Measurements from ENCODE around the gene CFAP157.

The CFAP157 gene

GRCh38 chr9:127716412-127716811 lies 9.6 kb downstream of the CFAP157 start:
- DNase-seq = no peak

- DNase-seq = no peak
Observed at GRCh38 chr9:127717766-127718165, 11.0 kb downstream of the CFAP157 start.

DNA sequence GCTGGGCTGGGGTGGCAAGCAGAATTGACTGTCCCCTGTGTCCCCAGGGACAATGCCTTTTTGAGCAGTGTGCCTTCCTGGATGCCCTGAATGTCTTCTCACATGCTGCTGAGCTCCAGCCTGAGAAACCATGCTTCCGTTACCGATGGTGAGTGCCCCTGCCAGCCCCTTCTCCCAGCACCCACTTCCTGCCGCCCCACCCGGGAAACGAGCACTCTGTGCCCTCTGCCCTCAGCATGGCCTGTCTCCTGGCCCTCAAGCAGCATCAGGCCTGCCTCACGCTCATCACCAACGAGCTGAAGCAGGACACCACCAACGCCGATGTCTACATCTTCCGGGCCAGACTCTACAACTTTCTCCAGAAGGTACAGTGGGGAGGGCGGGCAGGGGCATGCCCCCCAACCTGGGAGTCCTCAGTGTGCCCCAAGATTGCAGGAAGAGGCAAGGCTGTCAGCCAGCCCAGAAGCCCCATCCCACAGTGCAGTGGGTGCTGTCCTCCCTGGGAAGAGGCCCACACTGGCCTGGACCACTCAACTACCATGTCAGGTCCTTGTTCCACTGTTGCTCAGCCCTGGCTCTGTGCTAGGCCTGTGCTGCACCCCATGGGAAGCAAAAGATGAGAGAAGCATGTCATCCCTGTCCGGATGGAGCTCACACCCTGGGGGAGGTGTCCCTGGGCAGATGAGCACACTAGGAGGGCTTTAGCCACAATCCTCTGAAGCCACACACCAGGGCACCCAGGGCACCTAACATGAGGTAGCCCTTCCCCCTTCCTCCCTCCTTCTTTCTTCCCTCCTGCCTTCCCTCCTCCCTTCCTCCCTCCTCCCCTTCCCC lies 13.5 kb downstream of the CFAP157 start:
- peak; percentile 37 for DNase-seq

GRCh38 chr9:127720865-127721227 lies 14.1 kb downstream of the CFAP157 start:
- no peak for DNase-seq

- DNase-seq = no peak
Observed at GRCh38 chr9:127721391-127721821, 14.6 kb downstream of the CFAP157 start.

GRCh38 chr9:127722055-127722745 lies 15.4 kb downstream of the CFAP157 start:
- DNase-seq = no peak

- DNase-seq = no peak
Observed at GRCh38 chr9:127723013-127723412, 16.2 kb downstream of the CFAP157 start.

DNA sequence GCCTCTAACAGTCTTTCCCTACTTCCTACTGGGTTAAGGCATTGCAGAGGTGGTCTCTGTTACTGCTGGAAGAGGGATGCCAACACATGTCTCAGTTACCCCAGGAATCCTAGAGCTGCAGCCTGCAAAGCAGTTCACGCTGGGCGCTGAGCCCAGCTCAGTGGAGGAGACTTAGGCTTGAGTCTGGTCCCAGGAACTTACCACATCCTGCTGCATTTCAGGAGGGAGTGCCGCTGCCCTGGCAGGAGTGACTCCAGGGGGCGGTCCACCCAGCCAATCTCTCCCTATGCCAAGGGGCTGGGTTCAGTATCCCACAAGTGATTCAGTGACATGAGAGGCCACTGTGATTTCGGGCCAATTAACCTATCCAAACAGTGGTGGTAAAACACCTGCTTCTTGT lies 16.7 kb downstream of the CFAP157 start:
- DNase-seq = no peak

GRCh38 chr9:127724012-127724411 lies 17.2 kb downstream of the CFAP157 start:
- no peak for DNase-seq

- no peak for DNase-seq
Observed at GRCh38 chr9:127726871-127727270, 20.1 kb downstream of the CFAP157 start.

DNA sequence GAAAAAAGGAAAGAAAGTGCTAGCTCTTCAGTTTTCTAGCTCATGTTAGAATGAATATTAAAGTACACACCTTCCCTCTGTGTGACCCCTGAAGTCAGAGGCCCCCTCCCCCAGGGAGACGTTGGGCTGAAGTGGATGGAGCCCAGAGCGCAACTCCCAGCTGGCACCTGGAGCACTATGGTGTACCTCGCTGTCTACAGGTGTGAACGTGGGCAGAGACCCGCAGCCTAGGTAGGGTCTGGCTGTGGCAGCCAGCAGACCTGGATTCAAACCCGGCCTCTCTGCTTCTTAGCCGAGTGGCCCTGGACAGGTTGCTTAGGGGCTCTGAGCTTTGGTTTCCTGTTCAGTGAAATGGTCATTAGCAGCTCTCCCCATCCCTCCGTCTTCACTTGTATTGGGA lies 22.0 kb downstream of the CFAP157 start:
- no peak for DNase-seq

GRCh38 chr9:127729522-127730256 lies 22.9 kb downstream of the CFAP157 start:
- DNase-seq = no peak

DNA sequence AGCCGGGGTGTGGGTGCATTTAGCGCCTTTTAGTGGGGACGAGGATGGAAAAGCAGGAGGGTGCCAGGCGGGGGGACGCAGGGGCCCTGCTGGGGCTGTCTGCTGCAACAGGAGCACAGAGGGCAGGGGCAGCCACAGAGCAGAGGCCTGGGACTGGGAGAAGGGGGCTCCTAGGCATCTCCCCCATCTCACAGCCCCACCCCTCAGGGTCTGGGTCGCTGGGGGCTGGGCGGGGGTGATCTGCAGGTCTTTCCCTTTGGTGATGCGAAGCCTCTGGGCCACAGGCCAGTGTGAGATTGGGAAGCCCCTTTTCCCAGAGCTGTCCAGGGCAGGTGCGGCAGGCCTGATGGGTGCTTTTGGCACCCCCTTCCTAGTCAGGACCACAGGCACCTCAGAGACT lies 23.5 kb downstream of the CFAP157 start:
- no peak for DNase-seq

DNA sequence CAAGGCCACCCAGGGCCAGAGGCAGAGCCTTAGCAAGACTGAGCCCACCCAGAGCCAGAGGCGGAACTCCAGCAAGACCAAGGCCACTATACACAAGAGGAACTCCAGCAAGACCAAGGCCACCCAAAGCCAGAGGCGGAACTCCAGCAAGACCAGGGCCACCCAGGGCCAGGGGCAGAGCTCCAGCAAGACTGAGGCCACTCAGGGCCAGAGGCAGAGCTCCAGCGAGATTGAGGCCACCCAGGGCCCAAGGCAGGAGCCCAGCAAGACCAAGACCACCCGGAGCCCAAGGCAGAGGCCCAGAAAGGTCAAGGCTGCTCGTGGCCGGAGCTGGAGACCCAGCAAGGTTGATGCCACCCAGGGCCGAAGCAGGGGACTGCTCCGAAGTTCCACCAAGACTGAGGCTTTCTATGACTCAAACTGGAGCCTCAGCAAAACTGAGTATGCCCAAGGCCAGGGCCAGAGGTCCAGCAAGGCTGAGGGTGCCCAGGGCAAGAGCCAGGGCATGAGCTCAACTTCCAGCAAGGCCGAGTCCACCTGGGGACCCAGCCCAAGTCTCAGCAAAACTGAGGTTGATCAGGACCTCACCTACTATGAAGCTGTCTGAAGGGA lies 24.1 kb downstream of the CFAP157 start:
- DNase-seq = no peak

DNA sequence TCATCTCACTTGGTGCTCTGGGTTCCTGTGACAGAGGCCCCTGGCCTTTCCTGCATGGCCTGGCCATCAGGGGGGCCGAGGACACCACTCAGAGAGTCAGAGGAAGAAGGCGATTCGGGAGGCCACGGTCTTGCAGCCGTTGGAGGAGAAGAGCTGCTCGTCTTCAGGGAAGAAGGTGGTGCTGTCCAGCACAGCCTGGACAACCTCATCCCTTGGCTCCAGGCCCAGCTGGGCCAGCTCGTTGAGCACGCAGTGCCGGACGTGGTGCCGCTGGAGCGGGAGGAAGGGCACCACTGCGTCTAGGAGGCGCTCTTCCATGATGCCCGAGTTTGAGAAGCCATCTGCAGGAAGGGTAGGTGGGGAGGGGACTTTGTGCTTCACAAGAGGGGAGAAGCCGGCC lies 25.1 kb downstream of the CFAP157 start:
- no peak for DNase-seq

- no peak for DNase-seq
Observed at GRCh38 chr9:127732444-127732843, 25.7 kb downstream of the CFAP157 start.

DNA sequence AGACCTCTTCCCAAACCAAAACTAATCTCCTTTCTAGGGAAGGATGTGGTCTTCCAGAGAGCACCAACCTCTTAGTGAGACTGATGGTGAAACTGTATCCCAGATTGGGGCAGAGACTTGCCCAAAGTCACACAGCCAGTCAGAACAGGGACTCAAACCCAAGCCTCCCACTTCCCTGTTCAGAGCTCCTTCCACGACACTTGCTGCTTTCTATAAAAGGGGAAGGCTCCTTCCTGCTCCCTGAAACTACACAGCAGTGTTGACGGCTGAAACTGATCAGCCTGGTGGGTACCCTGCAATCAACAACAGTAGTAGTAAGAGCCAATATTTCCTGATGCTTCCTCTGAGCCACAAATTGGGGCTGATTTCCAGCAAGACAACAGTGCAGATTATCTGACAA lies 26.8 kb downstream of the CFAP157 start:
- DNase-seq = no peak

GRCh38 chr9:127734247-127734746 lies 27.5 kb downstream of the CFAP157 start:
- no peak for DNase-seq

- peak; percentile 96 for DNase-seq
Observed at GRCh38 chr9:127734747-127735529, 28.1 kb downstream of the CFAP157 start, which contains the start of gene TOR2A. TOR2A (minus strand) TSS chr9:127735294; CDS start chr9:127735270, 24 bp downstream.

DNA sequence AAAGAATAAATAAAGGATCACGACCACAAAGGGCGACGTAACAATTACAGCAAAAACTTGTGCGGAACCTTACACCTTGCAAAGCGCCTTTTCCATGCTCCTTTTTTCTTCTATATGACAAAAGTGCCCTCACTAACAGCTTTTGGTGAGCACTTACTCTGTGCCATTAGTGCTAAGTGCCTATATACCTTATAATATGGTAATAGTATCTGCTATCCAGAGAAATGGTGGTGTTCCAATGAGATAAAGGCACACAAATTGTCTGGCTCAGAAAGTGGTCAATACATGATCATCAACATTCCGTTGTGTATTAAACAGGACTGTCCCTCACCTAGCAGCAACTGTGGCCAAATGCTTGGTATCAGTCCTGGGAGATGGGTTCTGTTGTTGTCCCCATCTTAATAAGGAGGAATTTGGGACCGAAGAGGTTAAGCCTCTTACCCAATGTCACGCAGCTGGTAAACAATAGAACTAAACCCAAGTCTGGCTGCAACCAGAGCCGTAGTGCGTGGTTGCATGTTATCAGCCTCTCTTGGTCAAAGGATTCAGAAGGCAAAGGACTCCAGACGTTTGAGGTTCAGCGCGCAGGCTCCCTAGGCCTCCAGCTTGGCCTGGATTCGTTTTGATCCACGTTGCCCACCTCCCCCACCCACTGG lies 28.9 kb downstream of the CFAP157 start:
- no peak for DNase-seq

DNA sequence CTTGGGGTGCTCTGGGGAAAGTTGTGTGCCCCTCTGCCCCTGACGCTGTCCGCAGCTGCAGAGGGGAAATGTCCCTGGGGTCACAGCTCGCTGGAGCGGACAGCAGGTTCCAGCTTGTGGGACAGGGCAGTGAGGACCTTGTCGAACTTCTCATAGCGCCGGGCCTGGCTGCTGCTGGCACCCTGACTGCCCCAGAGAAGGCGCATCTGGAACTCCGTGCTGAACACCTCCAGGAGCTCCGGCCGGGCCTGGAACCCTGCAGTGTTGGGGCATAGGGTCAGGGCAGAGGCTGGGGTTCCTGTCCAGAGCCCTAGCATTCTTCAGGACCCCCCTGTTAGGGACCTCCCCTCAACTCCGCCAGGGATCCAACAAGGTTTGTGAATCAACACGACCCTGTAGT lies 31.9 kb downstream of the CFAP157 start:
- no peak for DNase-seq

All from activated effector memory CD4-positive, alpha-beta T cell treated with Interleukin-2 at 50 U/mL for 16 hours (primary cell).